ENCODE measurements around the gene IL1RAPL1.
A peak's percentile ranks its signal among the peaks of the same experiment; 100 is the strongest.

Gene IL1RAPL1

GRCh38 chrX:29834311-29834710 lies 1247.1 kb downstream of the IL1RAPL1 start:
- H3K27me3 Mint-ChIP-seq (ENCODE audit: low read depth, poor library complexity) = no peaks in the 10 kb centered on the region
- no peak for DNase-seq
- H3K27ac Mint-ChIP-seq = no peak overlapping the region

GRCh38 chrX:29834764-29835163 lies 1247.5 kb downstream of the IL1RAPL1 start:
- Mint-ChIP-seq H3K27ac (no peak overlapping the region), H3K4me3 (no peak overlapping the region), H3K27me3 (ENCODE audit: low read depth, poor library complexity) (no peaks in the 10 kb centered on the region), H3K36me3 (ENCODE audit: low read depth) (no peaks in the 10 kb centered on the region), H3K4me1 (no peaks in the 10 kb centered on the region), H3K9me3 (peaks cover 9% of the 10 kb centered on the region)
- DNase-seq = no peak
- TF ChIP-seq CTCF (IDR thresholded peaks at IDR 0.05) = no peak

More at GRCh38 chrX:29834311-29834710, 1247.1 kb downstream of the IL1RAPL1 start:
- no peaks in the 10 kb centered on the region for H3K36me3 Mint-ChIP-seq (ENCODE audit: low read depth)
- TF ChIP-seq CTCF (IDR thresholded peaks at IDR 0.05) = no peak
- peaks cover 9% of the 10 kb centered on the region for H3K9me3 Mint-ChIP-seq
- H3K4me3 Mint-ChIP-seq = no peak overlapping the region
- H3K4me1 Mint-ChIP-seq = no peaks in the 10 kb centered on the region

- no peak for DNase-seq
- H3K4me3 Mint-ChIP-seq = no peak overlapping the region
- H3K9me3 Mint-ChIP-seq = no peaks in the 10 kb centered on the region
- peak overlapping the region; percentile 98 for H3K27ac Mint-ChIP-seq
- TF ChIP-seq CTCF (IDR thresholded peaks at IDR 0.05) = no peak
- H3K36me3 Mint-ChIP-seq (ENCODE audit: low read depth) = peaks cover 4% of the 10 kb centered on the region
- H3K4me1 Mint-ChIP-seq = peaks cover 26% of the 10 kb centered on the region
- H3K27me3 Mint-ChIP-seq (ENCODE audit: low read depth, poor library complexity) = no peaks in the 10 kb centered on the region
Observed at GRCh38 chrX:29841750-29842149, 1254.5 kb downstream of the IL1RAPL1 start.

- H3K9me3 Mint-ChIP-seq = no peaks in the 10 kb centered on the region
- no peaks in the 10 kb centered on the region for H3K27me3 Mint-ChIP-seq (ENCODE audit: low read depth, poor library complexity)
- DNase-seq = no peak
- H3K4me1 Mint-ChIP-seq = peaks cover 26% of the 10 kb centered on the region
- no peak for TF ChIP-seq CTCF (IDR thresholded peaks at IDR 0.05)
- peak overlapping the region; percentile 93 for H3K27ac Mint-ChIP-seq
- H3K36me3 Mint-ChIP-seq (ENCODE audit: low read depth) = peaks cover 4% of the 10 kb centered on the region
- H3K4me3 Mint-ChIP-seq = no peak overlapping the region
Observed at GRCh38 chrX:29842552-29842951, 1255.3 kb downstream of the IL1RAPL1 start.

GRCh38 chrX:29851857-29852605 lies 1264.8 kb downstream of the IL1RAPL1 start:
- Mint-ChIP-seq H3K36me3 (ENCODE audit: low read depth) (no peaks in the 10 kb centered on the region), H3K27ac (no peak overlapping the region), H3K4me1 (peaks cover 32% of the 10 kb centered on the region), H3K27me3 (ENCODE audit: low read depth, poor library complexity) (no peaks in the 10 kb centered on the region), H3K4me3 (no peak overlapping the region), H3K9me3 (no peaks in the 10 kb centered on the region)
- no peak for DNase-seq
- TF ChIP-seq CTCF (IDR thresholded peaks at IDR 0.05) = no peak

- Mint-ChIP-seq H3K27me3 (ENCODE audit: low read depth, poor library complexity) (no peaks in the 10 kb centered on the region), H3K36me3 (ENCODE audit: low read depth) (no peaks in the 10 kb centered on the region), H3K4me3 (no peak overlapping the region), H3K4me1 (peaks cover 32% of the 10 kb centered on the region), H3K9me3 (no peaks in the 10 kb centered on the region), H3K27ac (peak overlapping the region; percentile 54)
- no peak for TF ChIP-seq CTCF (IDR thresholded peaks at IDR 0.05)
- DNase-seq = no peak
Observed at GRCh38 chrX:29852767-29853166, 1265.5 kb downstream of the IL1RAPL1 start.
